Measurements from ENCODE around the gene CRADD. TPM values are rescaled to one million over a fixed set of nuclear protein-coding genes. Genes with fewer than 3 reads are reported as not detected.

CRADD gene
- total and polyA plus RNA-seq, 10 of the 15 experiments (the other 5 are each of a cell fraction or from before 2014, with no cell fraction given), result 7.6 to 15.5 (median 11.7) TPM

- TF ChIP-seq ETV6 (conservative IDR thresholded peaks at IDR 0.05 in 1 of 2, IDR thresholded peaks at IDR 0.05 in 1 of 2; ENCODE audit: borderline replicate concordance in 1 of 2, low read depth in 1 of 2) (peak in 1 of 2 experiments; percentile 69; a peak in 2 of 4 replicates), E2F8 (IDR thresholded peaks at IDR 0.05; ENCODE audit: low read depth, partially characterized antibody) (peak; percentile 79), IKZF1 (conservative IDR thresholded peaks at IDR 0.05) (peak; percentile 92), SIN3A (IDR thresholded peaks at IDR 0.05; ENCODE audit: low read depth, low read length) (no peak), RELB (IDR thresholded peaks at IDR 0.05; ENCODE audit: low read depth) (peak; percentile 74), PKNOX1 (IDR thresholded peaks at IDR 0.05) (peak; percentile 48), YY1 (IDR thresholded peaks at IDR 0.05; ENCODE audit: low read depth, low read length) (peak; percentile 100), CHD2 (IDR thresholded peaks at IDR 0.05; ENCODE audit: borderline replicate concordance, low read depth, low read length) (0 out of 2 replicates have a peak, but pooled peaks have one; percentile 14), POLR2AphosphoS5 (IDR thresholded peaks at IDR 0.05; ENCODE audit: low read length) (peak; percentile 92), ZNF207 (IDR thresholded peaks at IDR 0.05; ENCODE audit: borderline replicate concordance) (no peak), CREB1 (IDR thresholded peaks at IDR 0.05; ENCODE audit: low read depth) (peak; percentile 90), MXI1 (IDR thresholded peaks at IDR 0.05; ENCODE audit: low read depth, low read length) (no peak), PAX5 (IDR thresholded peaks at IDR 0.05; ENCODE audit: borderline replicate concordance, low read depth, low read length) (0 out of 2 replicates have a peak, but pooled peaks have one; percentile 35)
- TF ChIP-seq, protein P1, sequence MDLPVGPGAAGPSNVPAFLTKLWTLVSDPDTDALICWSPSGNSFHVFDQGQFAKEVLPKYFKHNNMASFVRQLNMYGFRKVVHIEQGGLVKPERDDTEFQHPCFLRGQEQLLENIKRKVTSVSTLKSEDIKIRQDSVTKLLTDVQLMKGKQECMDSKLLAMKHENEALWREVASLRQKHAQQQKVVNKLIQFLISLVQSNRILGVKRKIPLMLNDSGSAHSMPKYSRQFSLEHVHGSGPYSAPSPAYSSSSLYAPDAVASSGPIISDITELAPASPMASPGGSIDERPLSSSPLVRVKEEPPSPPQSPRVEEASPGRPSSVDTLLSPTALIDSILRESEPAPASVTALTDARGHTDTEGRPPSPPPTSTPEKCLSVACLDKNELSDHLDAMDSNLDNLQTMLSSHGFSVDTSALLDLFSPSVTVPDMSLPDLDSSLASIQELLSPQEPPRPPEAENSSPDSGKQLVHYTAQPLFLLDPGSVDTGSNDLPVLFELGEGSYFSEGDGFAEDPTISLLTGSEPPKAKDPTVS (IDR thresholded peaks at IDR 0.05; ENCODE audit: low read depth, low read length), result 0 out of 2 replicates have a peak, but pooled peaks have one; percentile 46
- TF ChIP-seq, protein P2, sequence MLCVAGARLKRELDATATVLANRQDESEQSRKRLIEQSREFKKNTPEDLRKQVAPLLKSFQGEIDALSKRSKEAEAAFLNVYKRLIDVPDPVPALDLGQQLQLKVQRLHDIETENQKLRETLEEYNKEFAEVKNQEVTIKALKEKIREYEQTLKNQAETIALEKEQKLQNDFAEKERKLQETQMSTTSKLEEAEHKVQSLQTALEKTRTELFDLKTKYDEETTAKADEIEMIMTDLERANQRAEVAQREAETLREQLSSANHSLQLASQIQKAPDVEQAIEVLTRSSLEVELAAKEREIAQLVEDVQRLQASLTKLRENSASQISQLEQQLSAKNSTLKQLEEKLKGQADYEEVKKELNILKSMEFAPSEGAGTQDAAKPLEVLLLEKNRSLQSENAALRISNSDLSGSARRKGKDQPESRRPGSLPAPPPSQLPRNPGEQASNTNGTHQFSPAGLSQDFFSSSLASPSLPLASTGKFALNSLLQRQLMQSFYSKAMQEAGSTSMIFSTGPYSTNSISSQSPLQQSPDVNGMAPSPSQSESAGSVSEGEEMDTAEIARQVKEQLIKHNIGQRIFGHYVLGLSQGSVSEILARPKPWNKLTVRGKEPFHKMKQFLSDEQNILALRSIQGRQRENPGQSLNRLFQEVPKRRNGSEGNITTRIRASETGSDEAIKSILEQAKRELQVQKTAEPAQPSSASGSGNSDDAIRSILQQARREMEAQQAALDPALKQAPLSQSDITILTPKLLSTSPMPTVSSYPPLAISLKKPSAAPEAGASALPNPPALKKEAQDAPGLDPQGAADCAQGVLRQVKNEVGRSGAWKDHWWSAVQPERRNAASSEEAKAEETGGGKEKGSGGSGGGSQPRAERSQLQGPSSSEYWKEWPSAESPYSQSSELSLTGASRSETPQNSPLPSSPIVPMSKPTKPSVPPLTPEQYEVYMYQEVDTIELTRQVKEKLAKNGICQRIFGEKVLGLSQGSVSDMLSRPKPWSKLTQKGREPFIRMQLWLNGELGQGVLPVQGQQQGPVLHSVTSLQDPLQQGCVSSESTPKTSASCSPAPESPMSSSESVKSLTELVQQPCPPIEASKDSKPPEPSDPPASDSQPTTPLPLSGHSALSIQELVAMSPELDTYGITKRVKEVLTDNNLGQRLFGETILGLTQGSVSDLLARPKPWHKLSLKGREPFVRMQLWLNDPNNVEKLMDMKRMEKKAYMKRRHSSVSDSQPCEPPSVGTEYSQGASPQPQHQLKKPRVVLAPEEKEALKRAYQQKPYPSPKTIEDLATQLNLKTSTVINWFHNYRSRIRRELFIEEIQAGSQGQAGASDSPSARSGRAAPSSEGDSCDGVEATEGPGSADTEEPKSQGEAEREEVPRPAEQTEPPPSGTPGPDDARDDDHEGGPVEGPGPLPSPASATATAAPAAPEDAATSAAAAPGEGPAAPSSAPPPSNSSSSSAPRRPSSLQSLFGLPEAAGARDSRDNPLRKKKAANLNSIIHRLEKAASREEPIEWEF (IDR thresholded peaks at IDR 0.05; ENCODE audit: insufficient replicate concordance, low read depth, low read length), result no peak
These were observed at the start of gene CRADD (continued) for GRCh38 chr12:93677195-93678064.

Data from GM12878 (cell line).